GM12878 (cell line): ENCODE data around the gene VPS26A. TPM values are rescaled to one million over a fixed set of nuclear protein-coding genes. Genes with fewer than 3 reads are reported as not detected.

Experiments used
- BMI1 ChIP-seq: fragments of 450-650 bp; IDR thresholded peaks from 2 replicates; pipeline ENCODE4 v1.6.1; 2016; ENCODE audit warnings: mild to moderate bottlenecking, moderate library complexity, borderline replicate concordance
- CBX5 ChIP-seq: sonication (generic); IDR thresholded peaks from 2 replicates; pipeline ENCODE4 v1.6.1; 2016; ENCODE audit warnings: low read depth, moderate library complexity, mild to moderate bottlenecking, inconsistent platforms
- CHD2 ChIP-seq: IDR thresholded peaks from 2 replicates; pipeline ENCODE4 v1.6.1; 2011; ENCODE audit warnings: low read depth, low read length, improper control_type of control experiment, borderline replicate concordance
- CHD4 ChIP-seq: fragments of 200-600 bp; sonication (generic); IDR thresholded peaks from 2 replicates; pipeline ENCODE4 v1.6.1; 2016; ENCODE audit warnings: mild to moderate bottlenecking
- EZH2 ChIP-seq: IDR thresholded peaks from 2 replicates; pipeline ENCODE4 v1.6.1; 2012; ENCODE audit warnings: low read depth, mild to moderate bottlenecking, control low read depth, inconsistent platforms, low read length, borderline replicate concordance; ENCODE audit not compliant: control insufficient read depth
- FOS ChIP-seq: IDR thresholded peaks from 3 replicates; pipeline ENCODE4 v1.6.1; 2011; ENCODE audit warnings: borderline replicate concordance; ENCODE audit not compliant: insufficient read length; ENCODE audit errors: extremely low read depth
- KDM1A ChIP-seq: fragments of 200-600 bp; sonication (generic); IDR thresholded peaks from 2 replicates; pipeline ENCODE4 v1.6.1; 2016; ENCODE audit warnings: borderline replicate concordance
- MTA2 ChIP-seq: fragments of 450-650 bp; IDR thresholded peaks from 2 replicates; pipeline ENCODE4 v1.6.1; 2016; ENCODE audit warnings: low read depth, mild to moderate bottlenecking, moderate library complexity
- NFXL1 ChIP-seq: fragments of 450-650 bp; IDR thresholded peaks from 2 replicates; pipeline ENCODE4 v1.6.1; 2017; ENCODE audit warnings: antibody characterized with exemption, mild to moderate bottlenecking, borderline replicate concordance
- NFYA ChIP-seq: IDR thresholded peaks from 2 replicates; pipeline ENCODE4 v1.6.1; 2011; ENCODE audit warnings: low read depth, mild to moderate bottlenecking, low read length, improper control_type of control experiment, borderline replicate concordance
- RAD51 ChIP-seq: fragments of 450-650 bp; IDR thresholded peaks from 2 replicates; pipeline ENCODE4 v1.6.1; 2016; ENCODE audit warnings: moderate library complexity, mild to moderate bottlenecking, inconsistent platforms
- RBBP5 ChIP-seq: fragments of 200-600 bp; sonication (generic); conservative IDR thresholded peaks from 2 replicates; pipeline ENCODE4 v1.6.1; 2016
- RCOR1 ChIP-seq: conservative IDR thresholded peaks from 2 replicates; pipeline ENCODE4 v1.6.1; 2012; ENCODE audit warnings: low read depth, low read length, improper control_type of control experiment
- SIN3A ChIP-seq: IDR thresholded peaks from 2 replicates; pipeline ENCODE4 v1.6.1; 2012; ENCODE audit warnings: low read depth, low read length, improper control_type of control experiment
- SMC3 ChIP-seq: IDR thresholded peaks from 2 replicates; pipeline ENCODE4 v1.6.1; 2011; ENCODE audit warnings: low read length, improper control_type of control experiment, borderline replicate concordance
- STAT1 ChIP-seq: fragments of 450-650 bp; conservative IDR thresholded peaks from 2 replicates; pipeline ENCODE4 v1.6.1; 2014; ENCODE audit warnings: antibody characterized with exemption, mild to moderate bottlenecking
- SUZ12 ChIP-seq: fragments of 200-600 bp; sonication (generic); IDR thresholded peaks from one replicate; pipeline ENCODE4 v1.6.1; 2018; ENCODE audit warnings: antibody characterized with exemption, mild to moderate bottlenecking; ENCODE audit not compliant: unreplicated experiment
- ZNF24 ChIP-seq: fragments of 450-650 bp; IDR thresholded peaks from 2 replicates; pipeline ENCODE4 v1.6.1; 2017; ENCODE audit warnings: antibody characterized with exemption, mild to moderate bottlenecking
- ZNF384 ChIP-seq: IDR thresholded peaks from 2 replicates; pipeline ENCODE4 v1.6.1; 2012; ENCODE audit warnings: low read depth, mild to moderate bottlenecking, low read length, improper control_type of control experiment, borderline replicate concordance
- polyA plus RNA-seq, 11 experiments: library from polyadenylated mRNA; depleted of rRNA in 4 of 11; unstranded in 6 of 11; stranded (reverse) in 5 of 11; fragments of >200 nt; fragmentation: Nextera tagmentation in 4 of 11; fragmentation: Illumina TruSeq in 1 of 11; extraction: Ambion mirVana in 4 of 11; extraction: Trizol in 1 of 11; gene quantifications; 1 replicate in 1 of 11; 2 replicates in 10 of 11; pipeline versions ENCODE4 v1.2.1 to v1.2.3, GENCODE V29; 2011 to 2016; ENCODE audit warnings: inconsistent platforms in 2 of 11, missing spikeins in 2 of 11, low read depth in 1 of 11
- total RNA-seq, 4 experiments: library from RNA; depleted of rRNA in 3 of 4; stranded (reverse); fragments of >200 nt in 3 of 4; fragmentation: Illumina TruSeq in 1 of 4; extraction: Trizol in 1 of 4; gene quantifications; 2 replicates each; pipeline versions ENCODE4 v1.2.1 to v1.2.3, GENCODE V29; 2013 to 2021
- TF ChIP-seq, protein P1 (sequence below): fragments of 450-650 bp; formaldehyde crosslinking; IDR thresholded peaks from 2 replicates; pipeline ENCODE4 v1.4.0; 2022; ENCODE audit warnings: mild to moderate bottlenecking, moderate library complexity
- TF ChIP-seq, protein P2 (sequence below): IDR thresholded peaks from 2 replicates; pipeline ENCODE4 v1.6.1; 2011; ENCODE audit warnings: mild to moderate bottlenecking, low read depth, low read length, moderate library complexity; ENCODE audit not compliant: insufficient replicate concordance
- TF ChIP-seq, protein P3 (sequence below): IDR thresholded peaks from 2 replicates; pipeline ENCODE4 v1.6.1; 2012; ENCODE audit warnings: low read depth, low read length, improper control_type of control experiment
- TF ChIP-seq, protein P4 (sequence below): IDR thresholded peaks from 2 replicates; pipeline ENCODE4 v1.6.1; 2011; ENCODE audit warnings: borderline replicate concordance, low read depth, mild to moderate bottlenecking, moderate library complexity, low read length; ENCODE audit not compliant: insufficient read depth, poor library complexity, severe bottlenecking

Gene VPS26A
- total and polyA plus RNA-seq, 10 of the 15 experiments (the other 5 are each of a cell fraction or from before 2014, with no cell fraction given), result 16.8 to 72.3 (median 26.8) TPM

DNA sequence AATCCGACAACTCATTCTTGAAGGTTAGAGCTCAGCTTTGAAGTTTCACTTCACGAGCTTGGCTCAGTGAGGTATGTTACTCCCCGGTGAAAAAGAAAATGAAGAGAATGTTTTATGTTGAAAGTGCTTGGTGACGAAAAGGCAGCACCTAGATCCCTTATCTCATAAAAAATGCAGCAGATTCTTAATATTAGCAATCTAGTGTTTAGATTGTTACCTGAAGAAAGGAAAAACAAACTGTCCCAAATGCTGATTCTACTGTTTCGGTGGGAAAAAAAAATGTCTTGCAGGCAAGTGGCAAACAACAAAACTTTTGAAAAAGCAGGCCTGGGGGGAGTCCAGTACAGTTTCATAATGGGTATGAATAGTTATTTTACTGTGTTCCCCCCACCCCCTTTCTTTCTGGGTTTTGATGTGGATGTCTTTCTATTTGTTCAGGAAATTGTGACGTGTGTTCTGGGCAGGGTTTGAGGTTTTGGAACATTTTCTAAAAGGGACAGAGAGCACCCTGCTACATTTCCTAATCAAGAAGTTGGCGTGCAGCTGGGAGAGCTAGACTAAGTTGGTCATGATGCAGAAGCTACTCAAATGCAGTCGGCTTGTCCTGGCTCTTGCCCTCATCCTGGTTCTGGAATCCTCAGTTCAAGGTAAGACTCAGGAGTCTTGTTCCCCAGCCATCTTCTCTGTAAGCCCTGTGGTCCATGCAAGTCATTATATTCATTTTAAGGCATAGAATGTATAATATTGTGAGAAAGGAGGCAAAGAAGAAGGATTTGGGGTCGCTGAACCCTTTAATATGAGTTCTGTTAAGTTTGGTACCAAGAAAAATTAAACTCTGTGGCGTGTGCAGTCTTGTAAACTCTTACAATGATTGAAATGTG is 36.1 kb upstream of the VPS26A start, which contains the start of gene SRGN (continued):
- TF ChIP-seq, protein P1, sequence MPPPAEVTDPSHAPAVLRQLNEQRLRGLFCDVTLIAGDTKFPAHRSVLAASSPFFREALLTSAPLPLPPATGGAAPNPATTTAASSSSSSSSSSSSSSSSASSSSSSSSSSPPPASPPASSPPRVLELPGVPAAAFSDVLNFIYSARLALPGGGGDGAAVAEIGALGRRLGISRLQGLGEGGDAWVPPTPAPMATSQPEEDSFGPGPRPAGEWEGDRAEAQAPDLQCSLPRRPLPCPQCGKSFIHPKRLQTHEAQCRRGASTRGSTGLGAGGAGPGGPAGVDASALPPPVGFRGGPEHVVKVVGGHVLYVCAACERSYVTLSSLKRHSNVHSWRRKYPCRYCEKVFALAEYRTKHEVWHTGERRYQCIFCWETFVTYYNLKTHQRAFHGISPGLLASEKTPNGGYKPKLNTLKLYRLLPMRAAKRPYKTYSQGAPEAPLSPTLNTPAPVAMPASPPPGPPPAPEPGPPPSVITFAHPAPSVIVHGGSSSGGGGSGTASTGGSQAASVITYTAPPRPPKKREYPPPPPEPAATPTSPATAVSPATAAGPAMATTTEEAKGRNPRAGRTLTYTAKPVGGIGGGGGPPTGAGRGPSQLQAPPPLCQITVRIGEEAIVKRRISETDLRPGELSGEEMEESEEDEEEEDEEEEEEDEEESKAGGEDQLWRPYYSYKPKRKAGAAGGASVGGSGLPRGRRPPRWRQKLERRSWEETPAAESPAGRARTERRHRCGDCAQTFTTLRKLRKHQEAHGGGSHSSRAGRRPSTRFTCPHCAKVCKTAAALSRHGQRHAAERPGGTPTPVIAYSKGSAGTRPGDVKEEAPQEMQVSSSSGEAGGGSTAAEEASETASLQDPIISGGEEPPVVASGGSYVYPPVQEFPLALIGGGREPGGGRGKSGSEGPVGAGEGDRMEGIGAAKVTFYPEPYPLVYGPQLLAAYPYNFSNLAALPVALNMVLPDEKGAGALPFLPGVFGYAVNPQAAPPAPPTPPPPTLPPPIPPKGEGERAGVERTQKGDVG (CRISPR knock-in tag), result no peak
- TF ChIP-seq, protein P2, sequence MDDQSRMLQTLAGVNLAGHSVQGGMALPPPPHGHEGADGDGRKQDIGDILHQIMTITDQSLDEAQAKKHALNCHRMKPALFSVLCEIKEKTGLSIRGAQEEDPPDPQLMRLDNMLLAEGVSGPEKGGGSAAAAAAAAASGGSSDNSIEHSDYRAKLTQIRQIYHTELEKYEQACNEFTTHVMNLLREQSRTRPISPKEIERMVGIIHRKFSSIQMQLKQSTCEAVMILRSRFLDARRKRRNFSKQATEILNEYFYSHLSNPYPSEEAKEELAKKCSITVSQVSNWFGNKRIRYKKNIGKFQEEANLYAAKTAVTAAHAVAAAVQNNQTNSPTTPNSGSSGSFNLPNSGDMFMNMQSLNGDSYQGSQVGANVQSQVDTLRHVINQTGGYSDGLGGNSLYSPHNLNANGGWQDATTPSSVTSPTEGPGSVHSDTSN, result no peak
- TF ChIP-seq RAD51 (0 out of 2 replicates have a peak, but pooled peaks have one; percentile 12), CHD2 (peak; percentile 58; the same call in 1 of the 2 replicates), NFYA (no peak), RBBP5 (no peak), MTA2 (peak; percentile 78), EZH2 (no peak), CHD4 (0 out of 2 replicates have a peak, but pooled peaks have one; percentile 57), STAT1 (no peak), KDM1A (no peak), ZNF384 (peak; percentile 68; the same call in 1 of the 2 replicates), NFXL1 (no peak), CBX5 (no peak; the same call in 1 of the 2 replicates), SMC3 (peak; percentile 5; the same call in 1 of the 2 replicates), ZNF24 (peak; percentile 44; the same call in 1 of the 2 replicates), FOS (no peak), SIN3A (no peak), BMI1 (no peak), SUZ12 (no peak), RCOR1 (no peak)
- TF ChIP-seq, protein P3, sequence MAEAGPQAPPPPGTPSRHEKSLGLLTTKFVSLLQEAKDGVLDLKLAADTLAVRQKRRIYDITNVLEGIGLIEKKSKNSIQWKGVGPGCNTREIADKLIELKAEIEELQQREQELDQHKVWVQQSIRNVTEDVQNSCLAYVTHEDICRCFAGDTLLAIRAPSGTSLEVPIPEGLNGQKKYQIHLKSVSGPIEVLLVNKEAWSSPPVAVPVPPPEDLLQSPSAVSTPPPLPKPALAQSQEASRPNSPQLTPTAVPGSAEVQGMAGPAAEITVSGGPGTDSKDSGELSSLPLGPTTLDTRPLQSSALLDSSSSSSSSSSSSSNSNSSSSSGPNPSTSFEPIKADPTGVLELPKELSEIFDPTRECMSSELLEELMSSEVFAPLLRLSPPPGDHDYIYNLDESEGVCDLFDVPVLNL, result peak; percentile 30; the same call in 1 of the 2 replicates
- TF ChIP-seq, protein P4, sequence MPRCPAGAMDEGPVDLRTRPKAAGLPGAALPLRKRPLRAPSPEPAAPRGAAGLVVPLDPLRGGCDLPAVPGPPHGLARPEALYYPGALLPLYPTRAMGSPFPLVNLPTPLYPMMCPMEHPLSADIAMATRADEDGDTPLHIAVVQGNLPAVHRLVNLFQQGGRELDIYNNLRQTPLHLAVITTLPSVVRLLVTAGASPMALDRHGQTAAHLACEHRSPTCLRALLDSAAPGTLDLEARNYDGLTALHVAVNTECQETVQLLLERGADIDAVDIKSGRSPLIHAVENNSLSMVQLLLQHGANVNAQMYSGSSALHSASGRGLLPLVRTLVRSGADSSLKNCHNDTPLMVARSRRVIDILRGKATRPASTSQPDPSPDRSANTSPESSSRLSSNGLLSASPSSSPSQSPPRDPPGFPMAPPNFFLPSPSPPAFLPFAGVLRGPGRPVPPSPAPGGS, result no peak
